CD4-positive, alpha-beta T cell treated with Interleukin-1 beta for 1 hour (primary cell): ENCODE measurements around the gene CD300LD.
A peak's percentile ranks its signal among the peaks of the same experiment; 100 is the strongest.

Source experiments
- DNase-seq, 2 donors: peaks; one replicate each; pipeline ENCODE4 v3.0.0-alpha.2; 2020 to 2022

CD300LD gene

GRCh38 chr17:74543406-74543805 is 48.7 kb downstream of the CD300LD start:
- no peak for DNase-seq

DNA sequence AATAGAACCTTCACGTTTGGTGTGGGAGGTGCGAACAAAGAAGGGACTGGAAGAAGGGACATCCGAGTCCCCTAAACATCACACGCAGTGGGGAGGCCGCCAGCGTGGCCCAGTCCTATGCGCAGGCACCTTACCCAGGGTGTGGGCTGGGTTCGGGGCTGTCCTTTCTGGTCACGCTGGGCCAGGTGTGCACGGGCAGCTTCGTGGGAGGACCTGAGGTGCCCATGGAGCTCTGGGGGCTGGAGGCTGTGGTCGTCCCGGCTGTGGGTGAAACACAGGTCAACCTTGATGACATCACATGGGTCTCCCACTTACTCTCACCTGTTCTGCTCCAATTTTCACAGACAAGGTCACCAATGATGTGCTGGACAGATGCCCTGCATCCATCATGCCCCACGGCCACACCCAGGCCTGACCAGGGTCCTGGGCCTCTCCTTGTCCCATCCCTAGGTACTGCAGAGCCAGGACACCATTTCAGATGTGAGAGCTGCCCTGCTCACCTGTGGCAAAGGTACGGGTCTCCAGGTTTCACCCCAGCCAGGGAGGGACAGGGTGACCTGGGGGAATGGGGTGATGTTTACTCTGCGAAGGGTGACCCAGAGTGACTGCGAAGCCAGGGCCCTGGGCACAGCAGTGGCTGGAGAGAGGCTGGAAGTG is 49.2 kb downstream of the CD300LD start:
- no peak for DNase-seq

- no peak for DNase-seq
Measured at GRCh38 chr17:74542166-74542565, 49.9 kb downstream of the CD300LD start.

DNA sequence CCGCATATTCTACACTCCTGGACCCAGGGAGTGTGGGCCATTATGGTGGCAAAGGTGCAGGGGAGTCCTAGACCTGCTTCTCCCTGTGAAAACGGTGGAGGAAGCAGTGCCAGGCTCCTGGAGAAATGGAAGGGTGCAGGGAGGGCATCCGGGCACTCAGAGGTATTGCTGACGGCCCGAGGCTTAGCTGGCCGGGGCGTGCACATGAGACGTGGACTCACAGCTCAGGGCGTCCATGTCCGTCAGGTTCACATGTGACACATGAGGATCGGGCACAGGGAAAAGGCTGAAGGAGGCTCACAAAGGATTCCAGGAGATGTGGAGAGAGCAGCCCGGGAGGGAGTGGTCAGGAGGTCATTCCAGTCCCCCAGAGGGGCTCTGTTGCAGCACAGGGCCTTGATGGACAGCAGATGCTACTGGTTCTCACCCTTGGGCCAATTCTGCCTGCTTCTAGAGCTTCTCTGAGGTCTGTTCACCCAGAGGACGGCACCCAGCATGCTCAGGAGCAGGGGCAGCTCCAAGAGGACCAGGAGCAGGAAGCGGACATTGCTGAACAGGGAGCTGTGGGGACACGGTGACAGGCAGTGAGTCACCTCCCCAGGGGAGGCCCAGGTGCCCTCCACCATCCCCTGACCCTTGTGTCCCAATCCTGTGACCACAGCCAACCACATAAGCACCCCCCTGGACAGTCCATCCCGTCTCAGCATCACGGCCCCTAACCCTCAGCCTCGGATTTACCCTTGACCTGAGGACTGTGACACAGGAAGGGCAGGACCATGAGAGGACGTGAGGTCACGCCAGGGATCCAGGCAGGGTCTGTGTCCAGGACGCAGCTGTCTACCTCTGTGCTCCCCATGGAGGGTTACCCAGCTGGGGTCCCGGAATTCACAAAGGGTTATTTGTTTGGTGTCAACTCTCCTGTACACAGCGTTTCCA is 50.6 kb downstream of the CD300LD start:
- no peak for DNase-seq

GRCh38 chr17:74539281-74539820 is 52.7 kb downstream of the CD300LD start:
- no peak for DNase-seq

DNA sequence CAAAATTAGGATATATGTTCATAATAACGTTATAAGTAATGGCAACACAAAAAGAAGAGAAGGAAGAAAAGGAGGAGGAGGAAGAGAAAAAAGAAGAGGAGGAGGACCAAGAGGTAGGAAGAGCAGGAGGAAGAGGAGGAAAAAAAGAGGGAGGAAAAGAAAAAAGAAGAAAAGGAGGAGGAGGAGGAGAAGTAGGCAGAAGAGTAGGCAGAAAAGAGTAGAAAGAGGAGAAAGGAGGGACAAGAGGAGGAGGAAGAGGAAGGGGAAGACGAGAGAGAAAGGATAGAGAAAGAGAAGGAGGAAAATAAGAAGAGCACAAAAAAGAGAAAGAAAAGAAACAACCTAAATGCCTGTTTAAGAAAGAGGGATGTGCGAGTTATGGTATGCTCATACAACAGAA is 55.2 kb downstream of the CD300LD start:
- DNase-seq = no peak

GRCh38 chr17:74532115-74532514 is 60.0 kb downstream of the CD300LD start:
- DNase-seq = peak; percentile 31 to 81

GRCh38 chr17:74531231-74531761 is 60.8 kb downstream of the CD300LD start, which contains the start of gene CD300LB:
Gene CD300LB (minus strand): TSS chr17:74531475. CDS start chr17:74531350, 125 bp downstream.
- peak in 1 of 2 donors; percentile 13 for DNase-seq

GRCh38 chr17:74530831-74531150 is 61.3 kb downstream of the CD300LD start:
- no peak for DNase-seq
